Sigmoid colon (tissue), 7 donors: ENCODE results near the gene PROX1. TPM values are rescaled to one million over a fixed set of nuclear protein-coding genes. Genes with fewer than 3 reads are reported as not detected.
A peak's percentile ranks its signal among the peaks of the same experiment; 100 is the strongest.

Experiments used
- DNase-seq: peaks from one replicate; pipeline ENCODE4 v3.0.0-alpha.2; 2019
- H3K27ac ChIP-seq, 4 donors: fragments of 200-600 bp; sonication (generic); one replicate each; pipeline ENCODE4 v1.5.1; 2016 to 2019; ENCODE audit warnings: mild to moderate bottlenecking in 1 of 4
- H3K27me3 ChIP-seq, 3 donors: fragments of 200-600 bp; sonication (generic); one replicate each; pipeline ENCODE4 v1.5.1; 2019; ENCODE audit warnings: mild to moderate bottlenecking in 1 of 3
- H3K36me3 ChIP-seq, 4 donors: fragments of 200-600 bp; sonication (generic); one replicate each; pipeline ENCODE4 v1.5.1; 2016 to 2019
- H3K4me1 ChIP-seq, 4 donors: fragments of 200-600 bp; sonication (generic); one replicate each; pipeline ENCODE4 v1.5.1; 2017 to 2019
- H3K4me3 ChIP-seq, 4 donors: fragments of 200-600 bp; sonication (generic); one replicate each; pipeline ENCODE4 v1.5.1; 2017 to 2019; ENCODE audit warnings: mild to moderate bottlenecking in 2 of 4, moderate library complexity in 1 of 4
- H3K9me3 ChIP-seq, 4 donors: fragments of 200-600 bp in 3 of 4; sonication (generic) in 3 of 4; one replicate each; pipeline versions ENCODE4 v1.5.1 to v1.6.1; 2013 to 2019
- CTCF ChIP-seq, 4 experiments: fragments of 450-650 bp in 3 of 4; fragments of 200-600 bp in 1 of 4; IDR thresholded peaks; one replicate each; pipeline ENCODE4 v1.5.1; 2016 to 2019; ENCODE audit warnings: antibody characterized with exemption in 4 of 4, mild to moderate bottlenecking in 3 of 4, moderate library complexity in 2 of 4
- EP300 ChIP-seq, 4 donors: sonication (generic); formaldehyde crosslinking; IDR thresholded peaks; one replicate each; pipeline ENCODE4 v1.6.1; 2017; ENCODE audit warnings: antibody characterized with exemption in 4 of 4
- POLR2A ChIP-seq, 2 donors: fragments of 450-650 bp; IDR thresholded peaks; one replicate each; pipeline ENCODE4 v1.6.1; 2016; ENCODE audit warnings: antibody characterized with exemption in 2 of 2, mild to moderate bottlenecking in 2 of 2, moderate library complexity in 2 of 2
- POLR2AphosphoS5 ChIP-seq, 4 donors: sonication (generic); formaldehyde crosslinking; IDR thresholded peaks; one replicate each; pipeline ENCODE4 v1.6.1; 2017; ENCODE audit warnings: antibody characterized with exemption in 4 of 4
- WGBS, 2 donors: extraction: QIAGEN DNeasy Blood & Tissue Kit; methylation state at CpG; one replicate each; pipeline ENCODE4 v1.1.7; 2013; 5-methylcytosine and 5-hydroxymethylcytosine counted together
- intact Hi-C: fragments of 100-400 bp; cut with DNase I; formaldehyde crosslinking; loops from one replicate; pipeline ENCODE4 v1.15.1; 2023
- polyA plus RNA-seq, 3 donors: library from polyadenylated mRNA; stranded (reverse); fragments of 200-250 nt; gene quantifications; one replicate each; pipeline ENCODE4 v1.2.3, GENCODE V29; 2013
- total RNA-seq, 4 donors: library from RNA; depleted of rRNA; stranded (reverse); fragments of >200 nt; gene quantifications; one replicate each; pipeline ENCODE4 v1.1.0, GENCODE V29; 2016
- donor health status: healthy with polysubstance abuse.
- donor health status: Bipolar disorder and iron deficiency.
- donor health status: healthy.

Gene PROX1
- total RNA-seq = 1 to 10 TPM; 5.4 to 7.7 (median 6.4) TPM
- 1 to 10 TPM; 1.4 to 2.4 (median 2.4) TPM for polyA plus RNA-seq

GRCh38 chr1:213987927-213988506, at the start of gene PROX1:
Gene PROX1 (plus strand): TSS chr1:213987973. CDS start chr1:213996536, 8,563 bp downstream.
- peak; percentile 73 for DNase-seq
- Histone ChIP-seq H3K4me3 (peak within 1 kb of the TSS; percentile 46 to 66 (median 60)), H3K27ac (peak within 1 kb of the TSS; percentile 73 to 92 (median 86)), H3K9me3 (no peaks in the 10 kb centered on the region), H3K4me1 (peaks cover 0 to 50% (median 46%) of the 10 kb centered on the region in 4 donors), H3K27me3 (peaks cover 34 to 52% (median 38%) of the 10 kb centered on the region in 3 donors), H3K36me3 (no peaks in the 10 kb centered on the region)
- intact Hi-C loops = loop anchor here (5.0 kb wide), 2 partner anchors 39 to 134 kb away; no protein-coding TSS in a partner anchor
- 2 to 3% methylated on average over 29 of the region's 29 CpGs for WGBS, 2 donors
- TF ChIP-seq EP300 (IDR thresholded peaks at IDR 0.05) (no peak), POLR2A (IDR thresholded peaks at IDR 0.05) (peak; percentile 72 to 73), POLR2AphosphoS5 (IDR thresholded peaks at IDR 0.05) (peak; percentile 77 to 97 (median 86)), CTCF (IDR thresholded peaks at IDR 0.05) (no peak)

- Histone ChIP-seq H3K9me3 (no peaks in the 10 kb centered on the region), H3K36me3 (no peaks in the 10 kb centered on the region), H3K27me3 (no peaks in the 10 kb centered on the region), H3K4me3 (no peak overlapping the region), H3K4me1 (no peaks in the 10 kb centered on the region), H3K27ac (no peak overlapping the region)
- no peak for DNase-seq
- intact Hi-C loops = no loop called here
- TF ChIP-seq POLR2A (IDR thresholded peaks at IDR 0.05) = no peak
- TF ChIP-seq EP300 (IDR thresholded peaks at IDR 0.05) = no peak
- no peak for TF ChIP-seq POLR2AphosphoS5 (IDR thresholded peaks at IDR 0.05)
- no peak for TF ChIP-seq CTCF (IDR thresholded peaks at IDR 0.05)
- WGBS, 2 donors = 88% methylated on average over 5 of the region's 5 CpGs
These were observed 49.0 kb upstream of the PROX1 start for GRCh38 chr1:213938776-213939175.

GRCh38 chr1:213939888-213940287, 47.9 kb upstream of the PROX1 start:
- TF ChIP-seq POLR2AphosphoS5 (IDR thresholded peaks at IDR 0.05) = no peak
- no peak for TF ChIP-seq CTCF (IDR thresholded peaks at IDR 0.05)
- DNase-seq = no peak

GRCh38 chr1:213940947-213941346, 46.8 kb upstream of the PROX1 start:
- no peaks in the 10 kb centered on the region for H3K27me3 ChIP-seq
- TF ChIP-seq EP300 (IDR thresholded peaks at IDR 0.05) (no peak), POLR2A (IDR thresholded peaks at IDR 0.05) (no peak), POLR2AphosphoS5 (IDR thresholded peaks at IDR 0.05) (no peak), CTCF (IDR thresholded peaks at IDR 0.05) (no peak)
- H3K36me3 ChIP-seq = no peaks in the 10 kb centered on the region
- no peak overlapping the region for H3K27ac ChIP-seq
- no peaks in the 10 kb centered on the region for H3K4me1 ChIP-seq
- no peak overlapping the region for H3K4me3 ChIP-seq
- H3K9me3 ChIP-seq = no peaks in the 10 kb centered on the region
- intact Hi-C loops = no loop called here
- DNase-seq = no peak

More at GRCh38 chr1:213939888-213940287, 47.9 kb upstream of the PROX1 start:
- Histone ChIP-seq H3K27me3 (no peaks in the 10 kb centered on the region), H3K4me3 (no peak overlapping the region), H3K36me3 (no peaks in the 10 kb centered on the region), H3K27ac (no peak overlapping the region), H3K4me1 (no peaks in the 10 kb centered on the region), H3K9me3 (no peaks in the 10 kb centered on the region)
- WGBS, 2 donors = 90 to 96% methylated on average over 3 of the region's 3 CpGs
- intact Hi-C loops = no loop called here

- Histone ChIP-seq H3K9me3 (no peaks in the 10 kb centered on the region), H3K27me3 (no peaks in the 10 kb centered on the region), H3K36me3 (no peaks in the 10 kb centered on the region), H3K27ac (no peak overlapping the region), H3K4me1 (no peaks in the 10 kb centered on the region), H3K4me3 (no peak overlapping the region)
- intact Hi-C loops = no loop called here
- TF ChIP-seq POLR2A (IDR thresholded peaks at IDR 0.05) = no peak
- no peak for DNase-seq
- WGBS, 2 donors = 80 to 89% methylated on average over 3 of the region's 3 CpGs
These were observed 45.7 kb upstream of the PROX1 start for GRCh38 chr1:213942061-213942460.
